Astrocyte (in vitro differentiated cells and primary cell): ENCODE data around the gene PLCL2. TPM values are rescaled to one million over a fixed set of nuclear protein-coding genes. Genes with fewer than 3 reads are reported as not detected.

Experiments used
- DNase-seq: peaks from one replicate; pipeline ENCODE4 v3.0.0-alpha.2; 2010; ENCODE audit warnings: low read depth
- FAIRE-seq: peaks from 2 replicates; lab custom pipeline; 2011; peaks lifted over from hg19 to GRCh38; lab: Jason Lieb, UNC
- H2AFZ ChIP-seq: 2 replicates; pipeline ENCODE4 v1.6.0; 2012; ENCODE audit warnings: low read depth, low read length, inconsistent platforms
- H3K27ac ChIP-seq: 2 replicates; pipeline ENCODE4 v1.5.1; 2011; ENCODE audit warnings: low read depth, low read length, inconsistent platforms
- H3K27me3 ChIP-seq: 2 replicates; pipeline ENCODE4 v1.6.0; 2011; ENCODE audit warnings: low read length, inconsistent platforms; ENCODE audit not compliant: insufficient read depth
- H3K36me3 ChIP-seq: 2 replicates; pipeline ENCODE4 v1.5.1; 2011; ENCODE audit warnings: low read length, inconsistent platforms; ENCODE audit not compliant: insufficient read depth
- H3K4me1 ChIP-seq: 2 replicates; pipeline ENCODE4 v1.5.1; 2011; ENCODE audit warnings: low read length, inconsistent platforms; ENCODE audit not compliant: insufficient read depth
- H3K4me2 ChIP-seq: 2 replicates; pipeline ENCODE4 v1.6.0; 2012; ENCODE audit warnings: low read length, inconsistent platforms
- H3K4me3 ChIP-seq: 2 replicates; pipeline ENCODE4 v1.5.1; 2011; ENCODE audit warnings: low read depth, mild to moderate bottlenecking, low read length, inconsistent platforms; ENCODE audit not compliant: insufficient read depth
- H3K79me2 ChIP-seq: 2 replicates; pipeline ENCODE4 v1.6.0; 2012; ENCODE audit warnings: mild to moderate bottlenecking, low read length, inconsistent platforms; ENCODE audit not compliant: insufficient read depth
- H3K9ac ChIP-seq: 2 replicates; pipeline ENCODE4 v1.6.0; 2012; ENCODE audit warnings: mild to moderate bottlenecking, low read length, inconsistent platforms
- H3K9me3 ChIP-seq: 2 replicates; pipeline ENCODE4 v1.5.1; 2012; ENCODE audit warnings: low read depth, mild to moderate bottlenecking, low read length, inconsistent platforms; ENCODE audit not compliant: insufficient read depth
- H4K20me1 ChIP-seq: 2 replicates; pipeline ENCODE4 v1.6.0; 2012; ENCODE audit warnings: low read length, inconsistent platforms; ENCODE audit not compliant: insufficient read depth
- H3K27ac Mint-ChIP-seq: one replicate; pipeline ENCODE4 v1.8.0; 2021; ENCODE audit warnings: mild to moderate bottlenecking, mixed read lengths; ENCODE audit not compliant: unreplicated experiment
- H3K27me3 Mint-ChIP-seq: one replicate; pipeline ENCODE4 v1.8.0; 2021; ENCODE audit warnings: low read depth, mixed read lengths; ENCODE audit not compliant: unreplicated experiment
- H3K36me3 Mint-ChIP-seq: one replicate; pipeline ENCODE4 v1.8.0; 2021; ENCODE audit warnings: low read depth, mixed read lengths; ENCODE audit not compliant: unreplicated experiment
- H3K4me1 Mint-ChIP-seq: one replicate; pipeline ENCODE4 v1.8.0; 2021; ENCODE audit warnings: low read depth, mixed read lengths; ENCODE audit not compliant: unreplicated experiment
- H3K4me3 Mint-ChIP-seq: one replicate; pipeline ENCODE4 v1.8.0; 2021; ENCODE audit warnings: mild to moderate bottlenecking, moderate library complexity, mixed read lengths; ENCODE audit not compliant: unreplicated experiment
- H3K9me3 Mint-ChIP-seq: one replicate; pipeline ENCODE4 v1.8.0; 2021; ENCODE audit warnings: mild to moderate bottlenecking, mixed read lengths; ENCODE audit not compliant: unreplicated experiment
- CTCF ChIP-seq: IDR thresholded peaks from 2 replicates; pipeline ENCODE4 v1.5.1; 2011; ENCODE audit warnings: low read depth, mild to moderate bottlenecking, inconsistent platforms, low read length, moderate library complexity; ENCODE audit not compliant: insufficient read depth
- EZH2 ChIP-seq: IDR thresholded peaks from 2 replicates; pipeline ENCODE4 v1.6.1; 2012; ENCODE audit warnings: mild to moderate bottlenecking, low read length, inconsistent platforms; ENCODE audit not compliant: insufficient read depth
- total RNA-seq: library from RNA; stranded (reverse); gene quantifications from 2 replicates; pipeline ENCODE4 v1.2.1, GENCODE V29; 2021

The PLCL2 gene
- total RNA-seq, 1 donor from 2014 or later: 3.9 TPM

- H3K27me3 Mint-ChIP-seq: no peaks in the 10 kb centered on the region
Observed at GRCh38 chr3:17028363-17028762, 143.6 kb downstream of the PLCL2 start.

GRCh38 chr3:17030438-17030837 lies 145.7 kb downstream of the PLCL2 start:
- no peaks in the 10 kb centered on the region for H3K36me3 Mint-ChIP-seq
- H3K27ac Mint-ChIP-seq: no peak overlapping the region
- Histone ChIP-seq H4K20me1 (no peaks in the 10 kb centered on the region), H3K9ac (no peak overlapping the region), H3K9me3 (no peaks in the 10 kb centered on the region), H3K4me2 (no peak overlapping the region), H3K4me3 (no peak overlapping the region), H3K4me1 (no peaks in the 10 kb centered on the region), H2AFZ (no peak overlapping the region), H3K36me3 (no peaks in the 10 kb centered on the region), H3K79me2 (no peaks in the 10 kb centered on the region), H3K27ac (no peak overlapping the region), H3K27me3 (no peaks in the 10 kb centered on the region)
- no peak for TF ChIP-seq CTCF
- no peak for TF ChIP-seq EZH2
- H3K9me3 Mint-ChIP-seq: no peaks in the 10 kb centered on the region
- H3K4me1 Mint-ChIP-seq: no peaks in the 10 kb centered on the region
- DNase-seq (no peak), FAIRE-seq (no peak)
- H3K4me3 Mint-ChIP-seq: no peak overlapping the region
- no peaks in the 10 kb centered on the region for H3K27me3 Mint-ChIP-seq

More at GRCh38 chr3:17028363-17028762, 143.6 kb downstream of the PLCL2 start:
- H3K4me1 Mint-ChIP-seq: peaks cover 1% of the 10 kb centered on the region
- no peaks in the 10 kb centered on the region for H3K79me2 ChIP-seq
- FAIRE-seq: no peak
- H3K4me2 ChIP-seq: no peak overlapping the region
- H3K9ac ChIP-seq: no peak overlapping the region
- no peak overlapping the region for H3K4me3 ChIP-seq
- TF ChIP-seq EZH2: no peak
- TF ChIP-seq CTCF: no peak
- no peak overlapping the region for H2AFZ ChIP-seq
- no peaks in the 10 kb centered on the region for H3K36me3 ChIP-seq
- no peaks in the 10 kb centered on the region for H3K9me3 Mint-ChIP-seq
- no peaks in the 10 kb centered on the region for H3K4me1 ChIP-seq
- no peaks in the 10 kb centered on the region for H3K27me3 ChIP-seq
- peaks cover 1% of the 10 kb centered on the region for H3K36me3 Mint-ChIP-seq
- H3K27ac Mint-ChIP-seq: no peak overlapping the region
- H3K4me3 Mint-ChIP-seq: no peak overlapping the region
- no peak overlapping the region for H3K27ac ChIP-seq
- H4K20me1 ChIP-seq: no peaks in the 10 kb centered on the region
- no peaks in the 10 kb centered on the region for H3K9me3 ChIP-seq
- no peak for DNase-seq

GRCh38 chr3:17030956-17031652 lies 146.3 kb downstream of the PLCL2 start:
- H3K4me2 ChIP-seq: no peak overlapping the region
- no peaks in the 10 kb centered on the region for H3K36me3 Mint-ChIP-seq
- no peak overlapping the region for H3K27ac Mint-ChIP-seq
- no peaks in the 10 kb centered on the region for H3K9me3 Mint-ChIP-seq
- no peak overlapping the region for H3K4me3 Mint-ChIP-seq
- H3K4me1 Mint-ChIP-seq: no peaks in the 10 kb centered on the region
- H3K9ac ChIP-seq: no peak overlapping the region
- H3K4me1 ChIP-seq: no peaks in the 10 kb centered on the region
- H3K27me3 ChIP-seq: no peaks in the 10 kb centered on the region
- no peaks in the 10 kb centered on the region for H3K79me2 ChIP-seq
- no peaks in the 10 kb centered on the region for H4K20me1 ChIP-seq
- H3K27me3 Mint-ChIP-seq: no peaks in the 10 kb centered on the region
- no peak overlapping the region for H3K4me3 ChIP-seq
- no peak overlapping the region for H2AFZ ChIP-seq
- H3K27ac ChIP-seq: no peak overlapping the region
- FAIRE-seq (no peak), DNase-seq (no peak)
- H3K36me3 ChIP-seq: no peaks in the 10 kb centered on the region
- no peak for TF ChIP-seq CTCF
- no peak for TF ChIP-seq EZH2
- H3K9me3 ChIP-seq: no peaks in the 10 kb centered on the region
